HG03469 (cell line): ENCODE results near the gene RRBP1.

Experiments
- ATAC-seq: cut with Tn5 transposase; IDR thresholded peaks from one replicate; pipeline ENCODE4 v1.9.1; 2021; ENCODE audit warnings: mild to moderate bottlenecking, moderate library complexity, moderate number of reproducible peaks; ENCODE audit not compliant: unreplicated experiment

The RRBP1 gene, protein sequence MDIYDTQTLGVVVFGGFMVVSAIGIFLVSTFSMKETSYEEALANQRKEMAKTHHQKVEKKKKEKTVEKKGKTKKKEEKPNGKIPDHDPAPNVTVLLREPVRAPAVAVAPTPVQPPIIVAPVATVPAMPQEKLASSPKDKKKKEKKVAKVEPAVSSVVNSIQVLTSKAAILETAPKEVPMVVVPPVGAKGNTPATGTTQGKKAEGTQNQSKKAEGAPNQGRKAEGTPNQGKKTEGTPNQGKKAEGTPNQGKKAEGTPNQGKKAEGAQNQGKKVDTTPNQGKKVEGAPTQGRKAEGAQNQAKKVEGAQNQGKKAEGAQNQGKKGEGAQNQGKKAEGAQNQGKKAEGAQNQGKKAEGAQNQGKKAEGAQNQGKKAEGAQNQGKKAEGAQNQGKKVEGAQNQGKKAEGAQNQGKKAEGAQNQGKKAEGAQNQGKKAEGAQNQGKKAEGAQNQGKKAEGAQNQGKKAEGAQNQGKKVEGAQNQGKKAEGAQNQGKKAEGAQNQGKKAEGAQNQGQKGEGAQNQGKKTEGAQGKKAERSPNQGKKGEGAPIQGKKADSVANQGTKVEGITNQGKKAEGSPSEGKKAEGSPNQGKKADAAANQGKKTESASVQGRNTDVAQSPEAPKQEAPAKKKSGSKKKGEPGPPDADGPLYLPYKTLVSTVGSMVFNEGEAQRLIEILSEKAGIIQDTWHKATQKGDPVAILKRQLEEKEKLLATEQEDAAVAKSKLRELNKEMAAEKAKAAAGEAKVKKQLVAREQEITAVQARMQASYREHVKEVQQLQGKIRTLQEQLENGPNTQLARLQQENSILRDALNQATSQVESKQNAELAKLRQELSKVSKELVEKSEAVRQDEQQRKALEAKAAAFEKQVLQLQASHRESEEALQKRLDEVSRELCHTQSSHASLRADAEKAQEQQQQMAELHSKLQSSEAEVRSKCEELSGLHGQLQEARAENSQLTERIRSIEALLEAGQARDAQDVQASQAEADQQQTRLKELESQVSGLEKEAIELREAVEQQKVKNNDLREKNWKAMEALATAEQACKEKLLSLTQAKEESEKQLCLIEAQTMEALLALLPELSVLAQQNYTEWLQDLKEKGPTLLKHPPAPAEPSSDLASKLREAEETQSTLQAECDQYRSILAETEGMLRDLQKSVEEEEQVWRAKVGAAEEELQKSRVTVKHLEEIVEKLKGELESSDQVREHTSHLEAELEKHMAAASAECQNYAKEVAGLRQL (N-terminal part only)

DNA sequence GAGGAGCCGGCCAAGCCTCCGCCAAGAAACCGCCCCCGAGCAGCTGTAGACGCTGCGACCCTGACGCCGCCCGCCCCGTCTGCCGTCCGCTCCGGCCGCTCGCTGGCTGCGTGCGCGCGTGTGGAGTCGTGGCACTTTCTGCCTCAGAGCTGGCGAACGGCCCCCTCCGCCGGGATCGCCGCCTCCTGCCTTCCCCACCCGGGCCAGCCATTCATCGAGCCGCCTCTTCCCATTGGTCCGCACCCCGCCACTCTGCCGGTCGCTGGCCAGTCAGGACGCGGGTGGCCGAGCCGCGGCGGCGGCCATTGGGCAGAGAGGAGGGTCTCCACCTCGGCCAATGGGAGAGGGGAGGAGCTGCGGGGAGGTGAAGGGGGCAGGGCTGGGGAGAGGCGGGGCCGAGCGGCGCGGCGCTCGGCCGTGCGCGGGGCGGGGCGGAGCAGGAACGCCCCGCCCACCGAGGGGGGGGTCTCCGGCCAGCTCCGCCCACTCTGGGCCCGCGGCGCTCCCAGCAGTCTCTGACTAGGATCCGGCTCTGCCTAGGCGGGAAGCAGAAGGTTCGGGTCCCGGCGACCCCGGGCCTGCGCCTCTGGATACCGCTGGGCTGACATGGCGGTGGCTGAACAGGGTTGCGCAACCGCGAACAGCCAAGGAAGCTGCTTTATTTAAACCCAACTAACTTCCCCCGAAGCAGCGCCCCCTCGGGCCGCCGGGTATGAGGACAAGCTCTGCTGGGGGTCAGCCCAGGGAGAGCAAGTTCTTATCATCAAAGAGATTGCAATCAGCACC is at the start of gene RRBP1:
RRBP1 (minus strand) TSS at position 140 of the 786 bp plus-strand sequence. CDS start 21,735 bp downstream, outside the sequence.
- ATAC-seq: peak; percentile 79

DNA sequence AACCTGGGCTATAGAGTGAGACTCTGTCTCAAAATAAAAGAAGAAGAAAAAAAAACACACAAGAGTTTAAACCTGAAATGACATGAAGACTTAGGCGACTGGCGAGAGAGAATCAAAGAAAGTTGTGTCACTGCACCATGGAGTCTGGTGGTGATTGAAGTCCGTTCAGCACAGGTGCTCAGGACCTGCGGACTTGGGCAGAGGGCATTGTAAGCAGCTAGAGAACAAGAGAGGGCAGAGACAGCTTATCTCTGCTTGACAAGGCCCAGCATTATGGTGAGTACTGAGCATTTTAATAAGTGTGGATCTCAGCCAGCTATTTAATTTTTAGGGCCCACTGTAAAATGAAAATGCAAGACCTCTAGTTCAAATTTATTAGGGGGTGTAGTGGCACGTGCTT is 49.2 kb upstream of the RRBP1 start:
- no peak for ATAC-seq

GRCh38 chr20:17730071-17730470 is 48.0 kb upstream of the RRBP1 start:
- no peak for ATAC-seq

GRCh38 chr20:17728074-17728473 is 46.0 kb upstream of the RRBP1 start:
- no peak for ATAC-seq

GRCh38 chr20:17727351-17727750 is 45.3 kb upstream of the RRBP1 start:
- no peak for ATAC-seq

DNA sequence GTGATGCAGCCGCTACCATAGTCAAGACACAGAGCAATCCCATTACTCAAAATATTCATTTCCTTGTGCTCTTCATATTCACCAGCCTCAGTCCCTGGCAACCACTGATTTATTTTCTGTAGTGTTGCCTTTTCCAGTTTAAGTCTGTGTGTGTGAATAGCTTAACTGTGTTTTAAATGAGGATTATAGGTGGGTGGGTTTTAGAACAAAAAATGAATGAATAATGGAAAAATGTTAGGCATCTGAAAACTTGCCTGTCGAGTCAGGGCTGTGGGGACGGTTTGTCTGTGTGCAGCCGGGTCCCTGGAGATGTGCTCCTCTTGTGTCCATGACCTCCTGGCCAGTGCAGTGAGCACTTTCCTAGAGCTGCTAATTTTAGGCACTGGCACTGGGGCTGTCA is 44.9 kb upstream of the RRBP1 start:
- no peak for ATAC-seq

GRCh38 chr20:17725094-17725835 is 43.2 kb upstream of the RRBP1 start:
- ATAC-seq: no peak

GRCh38 chr20:17723301-17723691 is 41.3 kb upstream of the RRBP1 start:
- no peak for ATAC-seq

GRCh38 chr20:17722493-17723300 is 40.7 kb upstream of the RRBP1 start:
- ATAC-seq: no peak

DNA sequence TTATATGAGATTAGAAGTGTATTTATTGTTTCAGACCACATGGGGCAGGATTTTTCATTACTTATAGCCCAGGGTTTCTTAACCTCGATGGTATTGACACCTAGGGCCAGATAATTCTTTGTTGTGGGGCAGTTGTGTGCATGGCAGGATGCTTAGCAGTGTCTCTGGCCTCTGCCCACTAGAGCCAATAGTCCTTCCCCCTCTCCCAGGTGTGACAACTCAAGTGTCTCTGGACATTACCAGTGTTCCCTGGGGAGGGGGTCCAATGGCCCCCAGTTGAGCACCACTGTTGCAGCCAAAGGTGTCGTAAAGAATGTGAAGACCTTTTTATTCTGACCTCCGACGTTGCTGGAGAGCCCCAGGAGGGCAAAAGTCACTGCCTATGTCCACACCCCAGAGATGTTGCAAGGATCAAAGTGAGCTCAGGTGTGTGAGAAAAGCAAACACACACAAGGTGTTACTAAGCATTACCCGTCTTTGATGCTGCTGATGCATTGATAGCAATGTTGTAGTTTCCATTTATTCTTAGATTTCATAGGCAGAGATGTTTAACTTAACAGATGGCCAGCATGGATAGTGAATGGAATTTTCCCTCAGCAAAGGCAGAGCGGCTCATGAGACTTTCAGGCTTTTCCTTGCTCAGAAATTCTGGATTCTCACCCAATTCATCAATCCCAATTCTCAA is 39.9 kb upstream of the RRBP1 start:
- ATAC-seq: no peak

- ATAC-seq: no peak
These were observed 38.7 kb upstream of the RRBP1 start for GRCh38 chr20:17720755-17721154.

DNA sequence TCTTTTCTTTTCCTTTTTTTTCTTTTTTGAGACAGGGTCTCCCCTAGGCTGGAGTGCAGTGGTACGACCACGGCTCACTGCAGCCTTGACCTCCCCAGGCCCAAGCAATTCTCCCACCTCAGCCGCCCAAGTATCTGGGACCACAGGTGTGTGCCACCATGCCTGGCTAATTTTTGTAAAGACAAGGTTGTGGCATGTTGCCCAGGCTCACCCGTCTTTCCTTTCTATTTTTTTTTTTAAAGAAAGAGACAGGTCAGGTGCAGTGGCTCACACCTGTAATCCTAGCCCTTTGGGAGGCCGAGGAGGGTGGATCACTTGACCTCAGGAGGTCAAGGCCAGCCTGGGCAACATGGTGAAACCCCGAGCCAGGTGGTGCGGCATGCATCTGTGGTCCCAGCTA is 34.3 kb upstream of the RRBP1 start:
- ATAC-seq: no peak

DNA sequence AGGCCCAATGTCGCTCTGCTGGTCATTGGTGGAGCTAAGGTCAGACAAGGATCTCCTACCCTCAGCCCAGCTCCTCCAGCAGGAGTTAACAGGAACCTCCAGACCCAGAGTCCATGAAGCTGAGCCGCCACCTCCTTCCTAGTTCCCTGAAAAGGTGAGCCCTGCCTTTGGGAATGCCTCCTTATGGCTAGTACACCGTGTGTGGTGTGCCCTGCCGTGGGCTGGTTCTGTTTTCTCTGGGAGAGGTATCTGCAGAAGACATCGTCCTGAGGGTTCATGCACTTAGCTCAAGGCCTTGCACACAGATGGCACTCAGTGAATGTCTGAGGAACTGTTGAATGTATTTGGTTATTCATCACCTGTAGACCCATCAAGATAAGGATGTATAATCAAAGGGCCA is 33.0 kb upstream of the RRBP1 start:
- ATAC-seq: no peak

- no peak for ATAC-seq
These were observed 32.6 kb upstream of the RRBP1 start for GRCh38 chr20:17714597-17714996.

GRCh38 chr20:17712708-17713107 is 30.7 kb upstream of the RRBP1 start:
- no peak for ATAC-seq

DNA sequence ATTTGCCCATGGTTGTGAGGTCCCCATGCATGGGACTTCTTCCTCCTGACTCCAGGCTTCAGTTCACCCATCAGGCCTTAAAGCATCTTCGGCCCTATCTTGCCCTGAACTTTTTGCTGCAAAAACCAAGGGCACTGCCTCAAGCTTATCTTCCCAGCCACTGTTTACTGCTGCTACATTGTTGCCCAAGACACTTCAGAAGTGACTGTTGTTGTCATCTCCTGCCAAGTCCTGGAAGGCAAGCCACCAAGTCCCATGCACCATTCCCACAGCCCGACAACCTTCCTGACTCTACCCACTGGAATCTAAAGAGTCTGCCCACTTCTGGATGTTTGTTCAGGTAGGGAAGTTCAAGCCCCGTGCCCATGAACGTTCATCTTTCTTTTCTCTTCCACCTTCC is 30.2 kb upstream of the RRBP1 start:
- no peak for ATAC-seq

GRCh38 chr20:17711267-17711627 is 29.2 kb upstream of the RRBP1 start:
- ATAC-seq: no peak
